ENCODE measurements around the gene CLPSL2. TPM values are rescaled to one million over a fixed set of nuclear protein-coding genes. Genes with fewer than 3 reads are reported as not detected.

CLPSL2 gene
- not detected in 2 replicates for total RNA-seq

GRCh38 chr6:35776364-35777215, at the start of gene CLPSL2:
Gene CLPSL2, plus strand, starts transcription at chr6:35776598. Its CDS starts 21 bp downstream, at chr6:35776619.
- H3K36me3 ChIP-seq (ENCODE audit: insufficient read depth, low read length): no peaks in the 10 kb centered on the region
- H3K27me3 ChIP-seq (ENCODE audit: insufficient read depth, low read length): peaks cover 22% of the 10 kb centered on the region
- no peaks in the 10 kb centered on the region for H4K20me1 ChIP-seq (ENCODE audit: insufficient read depth, low read length)
- no peaks in the 10 kb centered on the region for H3K9me3 ChIP-seq (ENCODE audit: low read depth, low read length)
- peak; percentile 85 for DNase-seq (ENCODE audit: insufficient read length, low spot score, missing footprints)
- H2AFZ ChIP-seq (ENCODE audit: low read length): no peak within 1 kb of the TSS
- no peaks in the 10 kb centered on the region for H3K4me1 ChIP-seq (ENCODE audit: insufficient read depth, low read length)
- no peak within 1 kb of the TSS for H3K27ac ChIP-seq (ENCODE audit: low read depth, low read length)
- peak within 1 kb of the TSS; percentile 57 for H3K4me3 ChIP-seq (ENCODE audit: insufficient read depth, low read length)
- no peak for TF ChIP-seq CTCF (IDR thresholded peaks at IDR 0.05; ENCODE audit: extremely low read depth, low read depth, low read length)
- peak within 1 kb of the TSS; percentile 55 for H3K4me2 ChIP-seq (ENCODE audit: insufficient read depth, low read length)
- H3K79me2 ChIP-seq (ENCODE audit: insufficient read depth, low read length): no peaks in the 10 kb centered on the region

DNA sequence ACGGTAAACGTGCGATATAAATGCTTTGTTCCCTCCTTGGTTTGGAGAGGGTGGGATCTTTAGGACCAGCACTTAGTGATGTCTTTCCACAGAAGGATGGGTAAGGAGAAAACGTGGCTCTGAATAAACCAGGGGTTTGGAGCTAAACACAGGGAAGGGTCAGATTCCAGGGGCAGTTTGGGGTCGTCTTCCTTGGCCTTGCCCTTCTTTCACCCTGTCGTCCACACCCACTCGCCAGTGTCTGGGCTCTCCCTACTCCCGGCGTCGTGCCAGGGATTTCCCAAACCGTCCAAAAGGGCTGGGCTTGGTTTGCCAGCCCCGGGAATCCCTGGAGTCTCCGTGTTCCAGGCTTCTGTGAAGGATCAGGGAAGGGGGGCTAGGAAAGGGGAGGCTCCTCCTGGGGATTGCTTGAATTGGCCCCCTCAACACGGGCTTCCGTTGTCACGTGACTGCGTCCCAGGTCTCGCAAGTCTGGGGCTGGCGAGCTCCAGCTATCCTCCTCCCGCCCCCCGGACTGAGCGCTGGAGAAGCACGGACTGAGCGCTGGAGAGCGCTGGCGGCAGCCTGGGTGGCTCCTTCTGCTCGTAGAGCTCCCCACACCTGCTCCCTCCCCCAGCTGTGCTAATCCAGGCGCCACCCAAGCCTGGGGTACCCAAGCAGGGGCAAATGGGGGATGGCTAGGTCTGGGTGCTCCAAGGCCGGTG, 49.0 kb upstream of the CLPSL2 start:
- peak; percentile 84 for DNase-seq (ENCODE audit: insufficient read length, low spot score, missing footprints)
- peak overlapping the region; percentile 76 for H3K4me3 ChIP-seq (ENCODE audit: insufficient read depth, low read length)
- H3K4me1 ChIP-seq (ENCODE audit: insufficient read depth, low read length): peaks cover 29% of the 10 kb centered on the region
- TF ChIP-seq CTCF (IDR thresholded peaks at IDR 0.05; ENCODE audit: extremely low read depth, low read depth, low read length): no peak
- H3K27me3 ChIP-seq (ENCODE audit: insufficient read depth, low read length): no peaks in the 10 kb centered on the region
- H4K20me1 ChIP-seq (ENCODE audit: insufficient read depth, low read length): no peaks in the 10 kb centered on the region
- H3K27ac ChIP-seq (ENCODE audit: low read depth, low read length): peak overlapping the region; percentile 8
- H3K79me2 ChIP-seq (ENCODE audit: insufficient read depth, low read length): no peaks in the 10 kb centered on the region
- H2AFZ ChIP-seq (ENCODE audit: low read length): peak overlapping the region; percentile 87
- H3K4me2 ChIP-seq (ENCODE audit: insufficient read depth, low read length): peak overlapping the region; percentile 94
- H3K9me3 ChIP-seq (ENCODE audit: low read depth, low read length): no peaks in the 10 kb centered on the region
- H3K36me3 ChIP-seq (ENCODE audit: insufficient read depth, low read length): no peaks in the 10 kb centered on the region

DNA sequence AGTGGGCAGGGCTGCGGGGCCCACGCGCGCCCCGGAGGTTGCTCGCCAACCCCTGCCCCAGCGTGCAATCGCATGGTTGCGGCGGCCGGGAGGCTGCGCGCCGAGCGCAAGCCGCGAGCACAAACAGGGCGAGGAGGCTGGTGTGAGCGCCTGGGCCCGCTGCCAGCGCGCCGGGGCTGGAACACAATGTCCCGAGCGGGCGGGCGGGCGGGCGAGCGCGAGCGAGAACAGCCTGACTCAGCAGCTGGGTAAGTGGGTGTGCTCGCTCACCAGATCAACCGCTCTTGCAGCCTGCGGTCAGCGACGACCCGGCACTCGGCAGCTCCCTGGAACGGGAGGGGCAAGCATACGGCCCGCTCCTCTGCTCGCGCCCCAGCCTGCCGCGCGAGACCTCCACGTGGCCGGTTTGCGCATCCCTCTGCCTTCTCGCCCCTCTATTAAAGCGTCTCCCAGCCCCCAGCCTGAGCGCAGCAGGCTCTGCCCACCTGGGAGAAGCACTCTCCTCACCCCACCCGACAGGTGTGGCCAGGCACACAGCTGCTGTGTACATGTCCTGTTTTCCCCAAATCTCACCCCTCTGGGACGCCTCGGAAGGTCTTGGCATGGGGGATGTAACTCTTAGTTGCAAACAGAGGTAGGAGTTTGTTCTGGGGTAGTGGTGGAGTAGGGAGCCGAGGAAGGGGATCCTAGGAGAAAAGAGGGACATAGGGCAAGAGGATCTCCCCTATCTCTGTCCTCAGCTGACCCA, 48.3 kb upstream of the CLPSL2 start:
- Histone ChIP-seq H3K27ac (ENCODE audit: low read depth, low read length) (peak overlapping the region; percentile 69), H3K4me1 (ENCODE audit: insufficient read depth, low read length) (peaks cover 34% of the 10 kb centered on the region), H3K4me3 (ENCODE audit: insufficient read depth, low read length) (peak overlapping the region; percentile 76), H2AFZ (ENCODE audit: low read length) (peak overlapping the region; percentile 87), H4K20me1 (ENCODE audit: insufficient read depth, low read length) (no peaks in the 10 kb centered on the region), H3K4me2 (ENCODE audit: insufficient read depth, low read length) (peak overlapping the region; percentile 94), H3K36me3 (ENCODE audit: insufficient read depth, low read length) (no peaks in the 10 kb centered on the region), H3K27me3 (ENCODE audit: insufficient read depth, low read length) (no peaks in the 10 kb centered on the region), H3K9me3 (ENCODE audit: low read depth, low read length) (no peaks in the 10 kb centered on the region), H3K79me2 (ENCODE audit: insufficient read depth, low read length) (no peaks in the 10 kb centered on the region)
- TF ChIP-seq CTCF (IDR thresholded peaks at IDR 0.05; ENCODE audit: extremely low read depth, low read depth, low read length): no peak
- DNase-seq (ENCODE audit: insufficient read length, low spot score, missing footprints): peak; percentile 98

Measured in osteoblast (primary cell).